ENCODE data around the gene SMAD5. TPM values are rescaled to one million over a fixed set of nuclear protein-coding genes. Genes with fewer than 3 reads are reported as not detected.

SMAD5 gene
- polyA plus RNA-seq, 1 experiment: 98.3 TPM

GRCh38 chr5:136207631-136208030 is 75.0 kb downstream of the SMAD5 start:
- no peaks in the 10 kb centered on the region for H3K9me3 ChIP-seq (ENCODE audit: control insufficient read depth, insufficient read depth, low read length)
- H3K27ac ChIP-seq (ENCODE audit: low read depth, low read length): no peak overlapping the region
- H3K27me3 ChIP-seq (ENCODE audit: control insufficient read depth, insufficient read depth, low read length): peaks cover 16% of the 10 kb centered on the region
- CTCF ChIA-PET: no interaction called here
- DNase-seq (ENCODE audit: low read depth, low spot score): no peak
- no peak for TF ChIP-seq CTCF (IDR thresholded peaks at IDR 0.05; ENCODE audit: low read depth, low read length)
- no peak overlapping the region for H3K4me3 ChIP-seq (ENCODE audit: low read depth, low read length)
- POLR2A ChIA-PET: no interaction called here

GRCh38 chr5:136208916-136209315 is 76.3 kb downstream of the SMAD5 start:
- H3K4me3 ChIP-seq (ENCODE audit: low read depth, low read length): no peak overlapping the region
- H3K27me3 ChIP-seq (ENCODE audit: control insufficient read depth, insufficient read depth, low read length): peaks cover 15% of the 10 kb centered on the region
- H3K9me3 ChIP-seq (ENCODE audit: control insufficient read depth, insufficient read depth, low read length): no peaks in the 10 kb centered on the region
- H3K27ac ChIP-seq (ENCODE audit: low read depth, low read length): no peak overlapping the region
- ChIA-PET CTCF (no interaction called here), POLR2A (no interaction called here)
- TF ChIP-seq CTCF (IDR thresholded peaks at IDR 0.05; ENCODE audit: low read depth, low read length): no peak
- no peak for DNase-seq (ENCODE audit: low read depth, low spot score)

GRCh38 chr5:136209346-136209910 is 76.8 kb downstream of the SMAD5 start:
- POLR2A ChIA-PET: no interaction called here

GRCh38 chr5:136210259-136210658 is 77.6 kb downstream of the SMAD5 start:
- Histone ChIP-seq H3K9me3 (ENCODE audit: control insufficient read depth, insufficient read depth, low read length) (no peaks in the 10 kb centered on the region), H3K27me3 (ENCODE audit: control insufficient read depth, insufficient read depth, low read length) (peaks cover 13% of the 10 kb centered on the region), H3K27ac (ENCODE audit: low read depth, low read length) (no peak overlapping the region), H3K4me3 (ENCODE audit: low read depth, low read length) (no peak overlapping the region)
- TF ChIP-seq CTCF (IDR thresholded peaks at IDR 0.05; ENCODE audit: low read depth, low read length): no peak
- no peak for DNase-seq (ENCODE audit: low read depth, low spot score)
- ChIA-PET CTCF (interaction anchor here (0.6 to 1.5 kb wide), 3 partner anchors 14 to 624 kb away, joined by 3 to 4 read pairs (median 3); no protein-coding TSS in a partner anchor), POLR2A (no interaction called here)

More at GRCh38 chr5:136209346-136209910, 76.8 kb downstream of the SMAD5 start:
- DNase-seq (ENCODE audit: low read depth, low spot score): no peak
- no peak overlapping the region for H3K4me3 ChIP-seq (ENCODE audit: low read depth, low read length)
- peaks cover 13% of the 10 kb centered on the region for H3K27me3 ChIP-seq (ENCODE audit: control insufficient read depth, insufficient read depth, low read length)
- CTCF ChIA-PET: no interaction called here
- no peak overlapping the region for H3K27ac ChIP-seq (ENCODE audit: low read depth, low read length)
- no peak for TF ChIP-seq CTCF (IDR thresholded peaks at IDR 0.05; ENCODE audit: low read depth, low read length)
- no peaks in the 10 kb centered on the region for H3K9me3 ChIP-seq (ENCODE audit: control insufficient read depth, insufficient read depth, low read length)

- no peak for DNase-seq (ENCODE audit: low read depth, low spot score)
- Histone ChIP-seq H3K27me3 (ENCODE audit: control insufficient read depth, insufficient read depth, low read length) (peaks cover 15% of the 10 kb centered on the region), H3K9me3 (ENCODE audit: control insufficient read depth, insufficient read depth, low read length) (no peaks in the 10 kb centered on the region), H3K4me3 (ENCODE audit: low read depth, low read length) (no peak overlapping the region), H3K27ac (ENCODE audit: low read depth, low read length) (no peak overlapping the region)
- no peak for TF ChIP-seq CTCF (IDR thresholded peaks at IDR 0.05; ENCODE audit: low read depth, low read length)
- ChIA-PET CTCF (interaction anchor here (0.6 to 3.1 kb wide), 37 partner anchors 9 to 653 kb away, joined by 3 to 26 read pairs (median 4); partner anchors contain the start of genes IL9 and SMAD5), POLR2A (no interaction called here)
These were observed 78.8 kb downstream of the SMAD5 start for GRCh38 chr5:136211282-136212040.

Data from AG04450 (cell line).